DOHH2 (cell line): ENCODE data around the gene MSL2.

Experiments
- CTCF ChIP-seq: fragments of 200-600 bp; sonication (generic); IDR thresholded peaks from one replicate; pipeline ENCODE4 v1.5.1; 2014; ENCODE audit warnings: antibody characterized with exemption, mild to moderate bottlenecking, low read depth, low read length; ENCODE audit not compliant: poor library complexity, severe bottlenecking
- EZH2phosphoT487 ChIP-seq: fragments of 200-600 bp; sonication (generic); IDR thresholded peaks from 2 replicates; pipeline ENCODE4 v1.6.1; 2017; ENCODE audit warnings: borderline replicate concordance, mild to moderate bottlenecking, antibody characterized with exemption, low read length, moderate library complexity, mixed read lengths

- TF ChIP-seq CTCF (no peak), EZH2phosphoT487 (no peak)
Observed at GRCh38 chr3:136186846-136187245, 9.3 kb downstream of the MSL2 start.
